CD4-positive, alpha-beta memory T cell (primary cell): ENCODE measurements around the gene LRRFIP2. TPM values are rescaled to one million over a fixed set of nuclear protein-coding genes. Genes with fewer than 3 reads are reported as not detected.

Experiments used
- CTCF ChIA-PET: fragments of 350-600 bp; sonication (Branson Sonifier 250); formaldehyde crosslinking; loops from one replicate; lab custom pipeline; 2021; ENCODE audit warnings: inconsistent platforms; ENCODE audit not compliant: partially characterized antibody; lab: Charles Lee
- POLR2A ChIA-PET: fragments of 350-600 bp; sonication (Branson Sonifier 250); formaldehyde crosslinking; loops from one replicate; lab custom pipeline; 2021; ENCODE audit not compliant: partially characterized antibody; lab: Charles Lee
- DNase-seq, 5 donors: peaks; one replicate each; pipeline versions ENCODE4 v3.0.0 to v3.0.0-alpha.2; 2020 to 2022; ENCODE audit warnings: mixed read lengths in 1 of 5
- H3K27ac ChIP-seq: one replicate; pipeline ENCODE4 v1.7.0; 2013; ENCODE audit warnings: low read depth, low read length
- H3K27me3 ChIP-seq: 2 replicates; pipeline ENCODE4 v1.7.0; 2013; ENCODE audit warnings: mild to moderate bottlenecking, low read length, moderate library complexity; ENCODE audit not compliant: insufficient read depth
- H3K36me3 ChIP-seq: 2 replicates; pipeline ENCODE4 v1.7.0; 2013; ENCODE audit warnings: mild to moderate bottlenecking, low read length, moderate library complexity; ENCODE audit not compliant: insufficient read depth
- H3K4me1 ChIP-seq: 2 replicates; pipeline ENCODE4 v1.7.0; 2013; ENCODE audit warnings: mild to moderate bottlenecking, low read length, moderate library complexity; ENCODE audit not compliant: insufficient read depth
- H3K4me3 ChIP-seq, 2 donors: one replicate each; pipeline ENCODE4 v1.7.0; 2013; ENCODE audit warnings: low read length in 2 of 2, mild to moderate bottlenecking in 1 of 2
- H3K9me3 ChIP-seq, 2 donors: one replicate each; pipeline ENCODE4 v1.7.0; 2013; ENCODE audit warnings: low read length in 2 of 2, control low read depth in 1 of 2; ENCODE audit not compliant: control insufficient read depth in 1 of 2
- H3K27ac Mint-ChIP-seq, 7 donors: one replicate each; pipeline ENCODE4 v1.8.0; 2020 to 2021; ENCODE audit warnings: mixed read lengths in 7 of 7, mild to moderate bottlenecking in 6 of 7, inconsistent platforms in 3 of 7, moderate library complexity in 3 of 7
- H3K27me3 Mint-ChIP-seq, 2 donors: one replicate each; pipeline ENCODE4 v1.8.0; 2020 to 2021; ENCODE audit warnings: mixed read lengths in 2 of 2
- H3K36me3 Mint-ChIP-seq, 2 donors: one replicate each; pipeline ENCODE4 v1.8.0; 2020 to 2021; ENCODE audit warnings: mixed read lengths in 2 of 2, inconsistent platforms in 1 of 2, mild to moderate bottlenecking in 1 of 2
- H3K4me1 Mint-ChIP-seq, 4 donors: one replicate each; pipeline ENCODE4 v1.8.0; 2020 to 2021; ENCODE audit warnings: mixed read lengths in 4 of 4, mild to moderate bottlenecking in 1 of 4
- H3K4me3 Mint-ChIP-seq, 8 donors: one replicate each; pipeline ENCODE4 v1.8.0; 2020 to 2021; ENCODE audit warnings: mixed read lengths in 8 of 8, mild to moderate bottlenecking in 7 of 8, moderate library complexity in 6 of 8, inconsistent platforms in 3 of 8
- H3K9me3 Mint-ChIP-seq, 8 donors: one replicate each; pipeline ENCODE4 v1.8.0; 2020 to 2021; ENCODE audit warnings: mixed read lengths in 8 of 8, mild to moderate bottlenecking in 5 of 8, inconsistent platforms in 3 of 8, moderate library complexity in 1 of 8
- intact Hi-C: fragments of 100-400 bp; cut with micrococcal nuclease; formaldehyde crosslinking; loops from one replicate; pipeline ENCODE4 v1.15.1; 2023
- polyA plus RNA-seq, 2 donors: library from polyadenylated mRNA; unstranded; fragments of 300-500 nt; fragmentation: Illumina TruSeq; gene quantifications; one replicate each; pipeline ENCODE4 v1.2.3, GENCODE V29; 2021
- total RNA-seq, 2 experiments: library from RNA; stranded (reverse); gene quantifications; one replicate each; pipeline ENCODE4 v1.2.3, GENCODE V29; 2021

The LRRFIP2 gene
- total and polyA plus RNA-seq, 4 experiments from 2014 or later: 8.2 to 29.6 (median 22.0) TPM

- no peaks in the 10 kb centered on the region for H3K27me3 ChIP-seq
- no peaks in the 10 kb centered on the region for H3K4me1 Mint-ChIP-seq
- POLR2A ChIA-PET: no interaction called here
- H3K27ac Mint-ChIP-seq: no peak overlapping the region
- intact Hi-C loops: no loop called here
- no peak overlapping the region for H3K27ac ChIP-seq
- no peaks in the 10 kb centered on the region for H3K9me3 Mint-ChIP-seq
- CTCF ChIA-PET: interaction anchor here (0.9 kb wide), 1 partner anchor 11 kb away, joined by 3 read pairs; no protein-coding TSS in a partner anchor
- no peak for DNase-seq
- H3K4me3 ChIP-seq: no peak overlapping the region
- no peaks in the 10 kb centered on the region for H3K36me3 Mint-ChIP-seq
- no peaks in the 10 kb centered on the region for H3K27me3 Mint-ChIP-seq
- H3K9me3 ChIP-seq: no peaks in the 10 kb centered on the region
- H3K4me1 ChIP-seq: no peaks in the 10 kb centered on the region
- H3K36me3 ChIP-seq: no peaks in the 10 kb centered on the region
- no peak overlapping the region for H3K4me3 Mint-ChIP-seq
Measured at GRCh38 chr3:37204314-37204713, 29.9 kb upstream of the LRRFIP2 start.

GRCh38 chr3:37202035-37202434, 27.7 kb upstream of the LRRFIP2 start:
- Mint-ChIP-seq H3K9me3 (peaks cover 0 to 2% (median 0%) of the 10 kb centered on the region in 8 donors), H3K4me1 (no peaks in the 10 kb centered on the region)

GRCh38 chr3:37200141-37200540, 25.8 kb upstream of the LRRFIP2 start:
- Histone ChIP-seq H3K27me3 (no peaks in the 10 kb centered on the region), H3K4me1 (no peaks in the 10 kb centered on the region), H3K27ac (no peak overlapping the region), H3K9me3 (no peaks in the 10 kb centered on the region), H3K4me3 (no peak overlapping the region), H3K36me3 (no peaks in the 10 kb centered on the region)
- H3K4me1 Mint-ChIP-seq: no peaks in the 10 kb centered on the region
- no peak overlapping the region for H3K4me3 Mint-ChIP-seq
- H3K9me3 Mint-ChIP-seq: peaks cover 0 to 2% (median 0%) of the 10 kb centered on the region in 8 donors
- no peaks in the 10 kb centered on the region for H3K27me3 Mint-ChIP-seq
- no peak overlapping the region for H3K27ac Mint-ChIP-seq
- intact Hi-C loops: no loop called here
- DNase-seq: no peak
- POLR2A ChIA-PET: no interaction called here
- H3K36me3 Mint-ChIP-seq: no peaks in the 10 kb centered on the region
- CTCF ChIA-PET: no interaction called here

More at GRCh38 chr3:37202035-37202434, 27.7 kb upstream of the LRRFIP2 start:
- no peak overlapping the region for H3K4me3 ChIP-seq
- ChIA-PET CTCF (interaction anchor here (1.1 kb wide), 1 partner anchor 11 kb away, joined by 3 read pairs; no protein-coding TSS in a partner anchor), POLR2A (no interaction called here)
- Mint-ChIP-seq H3K36me3 (no peaks in the 10 kb centered on the region), H3K27me3 (no peaks in the 10 kb centered on the region), H3K4me3 (no peak overlapping the region), H3K27ac (no peak overlapping the region)
- no peaks in the 10 kb centered on the region for H3K4me1 ChIP-seq
- intact Hi-C loops: no loop called here
- H3K27me3 ChIP-seq: no peaks in the 10 kb centered on the region
- H3K27ac ChIP-seq: no peak overlapping the region
- no peaks in the 10 kb centered on the region for H3K9me3 ChIP-seq
- no peaks in the 10 kb centered on the region for H3K36me3 ChIP-seq
- DNase-seq: no peak

GRCh38 chr3:37198996-37199395, 24.6 kb upstream of the LRRFIP2 start:
- DNase-seq: no peak
- H3K4me1 Mint-ChIP-seq: no peaks in the 10 kb centered on the region
- H3K9me3 Mint-ChIP-seq: peaks cover 0 to 2% (median 0%) of the 10 kb centered on the region in 8 donors
- no peak overlapping the region for H3K27ac ChIP-seq
- no peaks in the 10 kb centered on the region for H3K36me3 ChIP-seq
- no peaks in the 10 kb centered on the region for H3K27me3 Mint-ChIP-seq
- intact Hi-C loops: no loop called here
- ChIA-PET POLR2A (no interaction called here), CTCF (no interaction called here)
- H3K27ac Mint-ChIP-seq: no peak overlapping the region
- no peaks in the 10 kb centered on the region for H3K4me1 ChIP-seq
- no peak overlapping the region for H3K4me3 ChIP-seq
- H3K9me3 ChIP-seq: no peaks in the 10 kb centered on the region
- no peaks in the 10 kb centered on the region for H3K36me3 Mint-ChIP-seq
- no peaks in the 10 kb centered on the region for H3K27me3 ChIP-seq
- no peak overlapping the region for H3K4me3 Mint-ChIP-seq

DNA sequence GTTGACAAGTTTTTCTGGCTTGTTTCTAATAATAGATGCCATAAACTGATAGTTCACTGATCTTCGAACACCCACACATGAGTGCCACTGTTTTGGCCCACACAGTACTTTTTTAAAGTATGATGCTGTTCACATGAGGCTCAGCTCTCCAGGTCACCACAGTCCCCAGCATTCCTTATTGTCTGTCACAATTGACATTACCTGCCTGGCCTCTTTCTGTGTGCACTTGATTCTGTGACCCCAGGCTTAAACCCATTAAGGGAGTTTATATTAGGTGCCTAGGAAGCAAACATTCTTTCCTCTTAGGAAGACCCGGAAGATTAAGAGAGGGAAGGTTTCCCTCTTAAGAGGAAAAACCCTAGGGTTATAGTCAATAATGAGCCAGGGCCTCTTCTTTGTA, 24.2 kb upstream of the LRRFIP2 start:
- H3K27me3 ChIP-seq: no peaks in the 10 kb centered on the region
- H3K27ac Mint-ChIP-seq: no peak overlapping the region
- H3K4me3 ChIP-seq: no peak overlapping the region
- H3K4me1 Mint-ChIP-seq: no peaks in the 10 kb centered on the region
- intact Hi-C loops: no loop called here
- H3K4me1 ChIP-seq: no peaks in the 10 kb centered on the region
- H3K27me3 Mint-ChIP-seq: no peaks in the 10 kb centered on the region
- H3K27ac ChIP-seq: no peak overlapping the region
- H3K36me3 Mint-ChIP-seq: no peaks in the 10 kb centered on the region
- no peak overlapping the region for H3K4me3 Mint-ChIP-seq
- peaks cover 0 to 2% (median 0%) of the 10 kb centered on the region in 8 donors for H3K9me3 Mint-ChIP-seq
- POLR2A ChIA-PET: no interaction called here
- H3K9me3 ChIP-seq: no peaks in the 10 kb centered on the region
- DNase-seq: no peak
- no peaks in the 10 kb centered on the region for H3K36me3 ChIP-seq
- CTCF ChIA-PET: no interaction called here

DNA sequence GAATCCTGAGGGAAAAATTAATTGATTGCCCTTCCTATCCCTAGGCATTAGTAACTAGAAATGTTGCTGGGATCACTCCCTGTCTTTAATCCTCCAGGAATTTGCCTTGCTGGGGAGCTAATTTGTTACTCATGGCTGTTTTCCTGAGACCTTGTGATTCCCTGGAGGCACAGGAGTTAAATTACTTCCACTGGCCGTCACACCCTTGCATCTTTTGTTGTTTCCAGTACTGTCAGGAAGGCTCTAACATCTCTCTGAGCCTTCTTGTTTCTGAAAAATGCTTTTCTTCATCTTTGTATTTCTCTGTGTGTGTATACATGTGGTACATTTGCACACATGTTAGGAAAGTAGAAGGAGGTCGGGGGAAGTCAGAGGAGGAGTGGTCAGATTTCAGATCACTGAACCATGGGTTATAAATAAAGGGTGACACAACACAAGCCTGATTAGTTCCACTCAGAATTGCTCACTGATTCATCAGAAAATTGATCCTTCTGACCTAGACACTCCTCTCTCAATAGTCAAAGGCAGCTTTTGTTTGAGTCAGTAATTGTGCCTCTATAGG, 23.5 kb upstream of the LRRFIP2 start:
- Histone ChIP-seq H3K4me3 (no peak overlapping the region), H3K27me3 (no peaks in the 10 kb centered on the region), H3K4me1 (no peaks in the 10 kb centered on the region), H3K9me3 (no peaks in the 10 kb centered on the region), H3K27ac (no peak overlapping the region), H3K36me3 (no peaks in the 10 kb centered on the region)
- CTCF ChIA-PET: no interaction called here
- Mint-ChIP-seq H3K27me3 (no peaks in the 10 kb centered on the region), H3K27ac (no peak overlapping the region), H3K4me3 (no peak overlapping the region), H3K36me3 (no peaks in the 10 kb centered on the region), H3K9me3 (peaks cover 0 to 2% (median 0%) of the 10 kb centered on the region in 8 donors), H3K4me1 (no peaks in the 10 kb centered on the region)
- POLR2A ChIA-PET: no interaction called here
- DNase-seq: no peak
- intact Hi-C loops: no loop called here

GRCh38 chr3:37194533-37194932, 20.2 kb upstream of the LRRFIP2 start:
- H3K27ac Mint-ChIP-seq: no peak overlapping the region
- ChIA-PET POLR2A (interaction anchor here (0.6 kb wide), 1 partner anchor 12 kb away, joined by 3 read pairs; no protein-coding TSS in a partner anchor), CTCF (no interaction called here)
- Histone ChIP-seq H3K36me3 (no peaks in the 10 kb centered on the region), H3K9me3 (no peaks in the 10 kb centered on the region), H3K4me1 (no peaks in the 10 kb centered on the region), H3K4me3 (no peak overlapping the region), H3K27ac (no peak overlapping the region), H3K27me3 (no peaks in the 10 kb centered on the region)
- H3K27me3 Mint-ChIP-seq: peaks cover 0 to 3% of the 10 kb centered on the region in 2 donors
- H3K4me1 Mint-ChIP-seq: no peaks in the 10 kb centered on the region
- H3K4me3 Mint-ChIP-seq: no peak overlapping the region
- no peaks in the 10 kb centered on the region for H3K36me3 Mint-ChIP-seq
- intact Hi-C loops: no loop called here
- no peak for DNase-seq
- peaks cover 0 to 2% (median 0%) of the 10 kb centered on the region in 8 donors for H3K9me3 Mint-ChIP-seq
